ENCODE results near the gene ADH4.

The ADH4 gene

DNA sequence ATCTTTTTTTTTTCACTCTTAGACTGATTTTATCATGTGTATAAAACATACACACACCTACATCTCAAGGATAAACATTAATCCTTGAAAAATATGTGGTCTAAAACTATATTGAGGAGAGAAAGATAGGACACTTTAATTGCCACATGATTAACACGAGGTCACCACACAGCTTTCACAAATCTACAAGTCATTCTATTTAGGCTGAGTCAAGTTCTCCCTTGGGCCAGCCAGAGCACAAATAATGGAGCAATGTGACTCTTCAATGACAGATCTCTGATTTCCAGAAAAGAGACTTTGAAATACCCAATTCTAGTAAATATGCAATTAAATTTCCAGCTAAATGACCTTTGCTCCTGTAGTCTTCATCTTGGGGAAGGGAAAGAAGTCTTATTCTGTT is 12.9 kb upstream of the ADH4 start:
- Histone ChIP-seq H3K79me2 (ENCODE audit: insufficient read depth, low read length) (no peaks in the 10 kb centered on the region), H3F3A (ENCODE audit: low read depth) (no peaks in the 10 kb centered on the region), H3K4me1 (ENCODE audit: insufficient read depth, low read length, poor library complexity, severe bottlenecking) (no peaks in the 10 kb centered on the region), H3K9me2 (replicated peaks; ENCODE audit: low read depth, low read length) (no peaks in the 10 kb centered on the region; the same call in 1 of the 2 replicates), H3K4me2 (ENCODE audit: low read depth, low read length, poor library complexity, severe bottlenecking) (no peak overlapping the region), H3K9ac (ENCODE audit: low read depth, low read length, poor library complexity, severe bottlenecking) (no peak overlapping the region), H3K9me3 (ENCODE audit: insufficient read depth, low read depth, low read length) (no peaks in the 10 kb centered on the region), H3K27me3 (ENCODE audit: insufficient read depth, low read length, poor library complexity, severe bottlenecking) (no peaks in the 10 kb centered on the region), H4K20me1 (ENCODE audit: insufficient read depth, low read length, poor library complexity, severe bottlenecking) (no peaks in the 10 kb centered on the region), H2AFZ (ENCODE audit: low read length) (no peak overlapping the region), H3K4me3 (ENCODE audit: low read length, poor library complexity, severe bottlenecking) (no peak overlapping the region), H3K36me3 (ENCODE audit: insufficient read depth, low read length) (no peaks in the 10 kb centered on the region)
- TF ChIP-seq, protein P1, sequence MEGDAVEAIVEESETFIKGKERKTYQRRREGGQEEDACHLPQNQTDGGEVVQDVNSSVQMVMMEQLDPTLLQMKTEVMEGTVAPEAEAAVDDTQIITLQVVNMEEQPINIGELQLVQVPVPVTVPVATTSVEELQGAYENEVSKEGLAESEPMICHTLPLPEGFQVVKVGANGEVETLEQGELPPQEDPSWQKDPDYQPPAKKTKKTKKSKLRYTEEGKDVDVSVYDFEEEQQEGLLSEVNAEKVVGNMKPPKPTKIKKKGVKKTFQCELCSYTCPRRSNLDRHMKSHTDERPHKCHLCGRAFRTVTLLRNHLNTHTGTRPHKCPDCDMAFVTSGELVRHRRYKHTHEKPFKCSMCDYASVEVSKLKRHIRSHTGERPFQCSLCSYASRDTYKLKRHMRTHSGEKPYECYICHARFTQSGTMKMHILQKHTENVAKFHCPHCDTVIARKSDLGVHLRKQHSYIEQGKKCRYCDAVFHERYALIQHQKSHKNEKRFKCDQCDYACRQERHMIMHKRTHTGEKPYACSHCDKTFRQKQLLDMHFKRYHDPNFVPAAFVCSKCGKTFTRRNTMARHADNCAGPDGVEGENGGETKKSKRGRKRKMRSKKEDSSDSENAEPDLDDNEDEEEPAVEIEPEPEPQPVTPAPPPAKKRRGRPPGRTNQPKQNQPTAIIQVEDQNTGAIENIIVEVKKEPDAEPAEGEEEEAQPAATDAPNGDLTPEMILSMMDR (conservative IDR thresholded peaks at IDR 0.05; ENCODE audit: low read length) = no peak
- TF ChIP-seq EZH2phosphoT487 (IDR thresholded peaks at IDR 0.05; ENCODE audit: borderline replicate concordance) = no peak

DNA sequence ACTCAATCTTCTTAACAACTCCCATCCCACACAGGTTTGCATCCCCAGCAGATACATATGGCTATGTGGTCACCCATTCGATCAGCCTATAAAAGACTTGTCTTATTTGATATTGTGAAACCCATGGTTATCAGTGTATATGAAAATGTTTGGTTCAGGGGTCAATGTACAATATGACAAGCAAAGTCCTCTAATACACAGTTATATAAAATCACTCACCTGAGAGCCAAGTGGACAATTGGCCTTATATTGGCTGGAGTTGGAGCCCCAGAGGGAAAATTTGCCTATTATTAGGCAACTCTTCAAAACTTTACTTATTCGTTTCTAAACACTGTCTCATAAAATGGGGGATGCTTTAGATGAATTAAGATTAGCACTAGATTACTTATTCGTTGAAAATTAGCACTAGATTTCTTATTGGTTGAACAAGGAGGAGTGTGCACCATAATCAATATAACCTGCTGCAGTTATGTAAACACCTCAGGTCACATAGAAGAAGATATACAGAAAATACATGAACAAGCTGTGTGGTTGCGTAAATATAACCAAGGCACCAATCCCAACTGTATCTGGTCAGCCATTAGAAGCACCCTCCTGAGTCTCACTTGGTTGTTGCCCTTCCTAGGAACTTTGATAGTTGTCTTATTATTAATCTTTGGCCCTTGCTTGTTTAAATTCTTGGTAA is 10.7 kb upstream of the ADH4 start:
- Histone ChIP-seq H3K9me2 (replicated peaks; ENCODE audit: low read depth, low read length) (no peaks in the 10 kb centered on the region; the same call in 1 of the 2 replicates), H3K4me2 (ENCODE audit: low read depth, low read length, poor library complexity, severe bottlenecking) (no peak overlapping the region), H3F3A (ENCODE audit: low read depth) (no peaks in the 10 kb centered on the region), H4K20me1 (ENCODE audit: insufficient read depth, low read length, poor library complexity, severe bottlenecking) (no peaks in the 10 kb centered on the region), H3K9ac (ENCODE audit: low read depth, low read length, poor library complexity, severe bottlenecking) (no peak overlapping the region), H3K36me3 (ENCODE audit: insufficient read depth, low read length) (no peaks in the 10 kb centered on the region), H3K4me1 (ENCODE audit: insufficient read depth, low read length, poor library complexity, severe bottlenecking) (no peaks in the 10 kb centered on the region), H3K79me2 (ENCODE audit: insufficient read depth, low read length) (no peaks in the 10 kb centered on the region), H3K4me3 (ENCODE audit: low read length, poor library complexity, severe bottlenecking) (no peak overlapping the region), H2AFZ (ENCODE audit: low read length) (no peak overlapping the region), H3K9me3 (ENCODE audit: insufficient read depth, low read depth, low read length) (peaks cover 3% of the 10 kb centered on the region; the same call in 1 of the 2 replicates), H3K27me3 (ENCODE audit: insufficient read depth, low read length, poor library complexity, severe bottlenecking) (no peaks in the 10 kb centered on the region)
- TF ChIP-seq EZH2phosphoT487 (IDR thresholded peaks at IDR 0.05; ENCODE audit: borderline replicate concordance) = no peak
- TF ChIP-seq, protein P1 (conservative IDR thresholded peaks at IDR 0.05; ENCODE audit: low read length) = no peak

DNA sequence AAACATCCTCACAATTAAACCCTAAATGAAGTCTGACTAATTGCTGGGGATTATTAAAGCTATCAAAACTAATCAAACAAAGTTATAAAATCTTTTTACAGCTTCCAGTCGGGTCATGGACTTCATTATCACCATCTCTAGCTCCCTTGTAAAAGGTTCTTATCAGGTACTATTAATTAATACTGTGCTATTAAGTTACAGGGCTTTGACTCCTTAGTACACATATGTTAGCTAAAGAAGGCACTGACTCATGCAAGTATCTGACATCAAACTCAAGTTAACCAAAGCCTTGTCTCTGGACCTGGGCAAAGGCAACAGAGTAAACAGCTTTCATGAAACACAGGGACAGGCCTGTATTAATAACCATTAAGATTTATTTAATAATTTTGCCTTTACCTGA is 7.9 kb upstream of the ADH4 start:
- Histone ChIP-seq H2AFZ (ENCODE audit: low read length) (no peak overlapping the region), H3K9ac (ENCODE audit: low read depth, low read length, poor library complexity, severe bottlenecking) (no peak overlapping the region), H3K4me2 (ENCODE audit: low read depth, low read length, poor library complexity, severe bottlenecking) (no peak overlapping the region), H3K4me3 (ENCODE audit: low read length, poor library complexity, severe bottlenecking) (no peak overlapping the region), H4K20me1 (ENCODE audit: insufficient read depth, low read length, poor library complexity, severe bottlenecking) (no peaks in the 10 kb centered on the region), H3K4me1 (ENCODE audit: insufficient read depth, low read length, poor library complexity, severe bottlenecking) (no peaks in the 10 kb centered on the region), H3F3A (ENCODE audit: low read depth) (no peaks in the 10 kb centered on the region), H3K79me2 (ENCODE audit: insufficient read depth, low read length) (no peaks in the 10 kb centered on the region), H3K36me3 (ENCODE audit: insufficient read depth, low read length) (no peaks in the 10 kb centered on the region), H3K9me2 (replicated peaks; ENCODE audit: low read depth, low read length) (no peaks in the 10 kb centered on the region; the same call in 1 of the 2 replicates), H3K27me3 (ENCODE audit: insufficient read depth, low read length, poor library complexity, severe bottlenecking) (no peaks in the 10 kb centered on the region), H3K9me3 (ENCODE audit: insufficient read depth, low read depth, low read length) (peaks cover 3% of the 10 kb centered on the region; the same call in 1 of the 2 replicates)
- TF ChIP-seq, protein P1 (conservative IDR thresholded peaks at IDR 0.05; ENCODE audit: low read length) = no peak
- no peak for TF ChIP-seq EZH2phosphoT487 (IDR thresholded peaks at IDR 0.05; ENCODE audit: borderline replicate concordance)
